Mesenchymal stem cell (in vitro differentiated cells and primary cell): ENCODE measurements around the gene MMP11.

Experiments
- DNase-seq: peaks from one replicate; pipeline ENCODE4 v3.0.0-alpha.2; 2013
- H2AFZ ChIP-seq: one replicate; pipeline ENCODE4 v1.6.1; 2013; ENCODE audit warnings: low read depth, mild to moderate bottlenecking, control low read depth, inconsistent platforms, low read length, moderate library complexity
- H2AK5ac ChIP-seq: 2 replicates; pipeline ENCODE4 v1.6.1; 2013; ENCODE audit warnings: low read length, moderate library complexity, mild to moderate bottlenecking, inconsistent platforms; ENCODE audit not compliant: severe bottlenecking
- H2BK120ac ChIP-seq: one replicate; pipeline ENCODE4 v1.6.1; 2013; ENCODE audit warnings: low read depth, mild to moderate bottlenecking, inconsistent platforms, low read length, moderate library complexity
- H2BK12ac ChIP-seq, 2 experiments: one replicate each; pipeline ENCODE4 v1.6.1; 2013; ENCODE audit warnings: inconsistent platforms in 2 of 2, low read length in 2 of 2, mild to moderate bottlenecking in 2 of 2, moderate library complexity in 2 of 2, control low read depth in 1 of 2
- H2BK15ac ChIP-seq: one replicate; pipeline ENCODE4 v1.6.1; 2013; ENCODE audit warnings: mild to moderate bottlenecking, low read depth, inconsistent platforms; ENCODE audit not compliant: poor library complexity, severe bottlenecking
- H2BK5ac ChIP-seq: 2 replicates; pipeline ENCODE4 v1.6.1; 2013; ENCODE audit warnings: low read depth, mild to moderate bottlenecking, low read length, control low read depth, inconsistent platforms; ENCODE audit not compliant: poor library complexity, severe bottlenecking
- H3K14ac ChIP-seq, 2 experiments: one replicate each; pipeline ENCODE4 v1.6.1; 2013; ENCODE audit warnings: inconsistent platforms in 2 of 2, low read length in 2 of 2, control low read depth in 1 of 2, mild to moderate bottlenecking in 1 of 2, moderate library complexity in 1 of 2
- H3K18ac ChIP-seq, 2 experiments: one replicate each; pipeline ENCODE4 v1.6.1; 2013; ENCODE audit warnings: inconsistent platforms in 2 of 2, low read length in 2 of 2, control low read depth in 1 of 2, low read depth in 1 of 2, mild to moderate bottlenecking in 1 of 2
- H3K23ac ChIP-seq, 2 experiments: one replicate each; pipeline ENCODE4 v1.6.1; 2013; ENCODE audit warnings: inconsistent platforms in 2 of 2, low read length in 2 of 2, mild to moderate bottlenecking in 2 of 2, moderate library complexity in 2 of 2, control low read depth in 1 of 2
- H3K27ac ChIP-seq: 2 replicates; pipeline ENCODE4 v1.5.1; 2013; ENCODE audit warnings: mild to moderate bottlenecking, moderate library complexity, low read length, control low read depth, inconsistent platforms; ENCODE audit not compliant: poor library complexity, severe bottlenecking
- H3K27me3 ChIP-seq, 2 experiments: 2 replicates each; pipeline versions ENCODE4 v1.6.1 to v1.7.0; 2013; ENCODE audit warnings: low read length in 2 of 2, mild to moderate bottlenecking in 2 of 2, moderate library complexity in 2 of 2, control low read depth in 1 of 2, inconsistent platforms in 1 of 2; ENCODE audit not compliant: control insufficient read depth in 1 of 2, insufficient read depth in 1 of 2
- H3K36me3 ChIP-seq, 2 experiments: 2 replicates each; pipeline versions ENCODE4 v1.6.1 to v1.7.0; 2013; ENCODE audit warnings: low read length in 2 of 2, control low read depth in 1 of 2, inconsistent platforms in 1 of 2, low read depth in 1 of 2, mild to moderate bottlenecking in 1 of 2; ENCODE audit not compliant: insufficient read depth in 2 of 2, control insufficient read depth in 1 of 2
- H3K4ac ChIP-seq, 2 experiments: one replicate each; pipeline ENCODE4 v1.6.1; 2013; ENCODE audit warnings: inconsistent platforms in 2 of 2, low read length in 2 of 2, mild to moderate bottlenecking in 2 of 2, moderate library complexity in 2 of 2, control low read depth in 1 of 2, low read depth in 1 of 2
- H3K4me1 ChIP-seq: 2 replicates; pipeline ENCODE4 v1.6.1; 2013; ENCODE audit warnings: low read depth, low read length, control low read depth; ENCODE audit not compliant: control insufficient read depth, insufficient read depth
- H3K4me2 ChIP-seq: 2 replicates; pipeline ENCODE4 v1.6.1; 2013; ENCODE audit warnings: low read length, mild to moderate bottlenecking, inconsistent platforms; ENCODE audit not compliant: poor library complexity, severe bottlenecking
- H3K4me3 ChIP-seq, 2 experiments: 2 replicates each; pipeline versions ENCODE4 v1.5.1 to v1.7.0; 2013; ENCODE audit warnings: low read length in 2 of 2, mild to moderate bottlenecking in 2 of 2, control low read depth in 1 of 2, low read depth in 1 of 2; ENCODE audit not compliant: insufficient read depth in 1 of 2
- H3K79me1 ChIP-seq: replicated peaks from 2 replicates; pipeline ENCODE4 v1.6.1; 2013; ENCODE audit warnings: mild to moderate bottlenecking, control low read depth, low read length, inconsistent platforms; ENCODE audit not compliant: poor library complexity, severe bottlenecking
- H3K9ac ChIP-seq: 2 replicates; pipeline ENCODE4 v1.7.0; 2013; ENCODE audit warnings: mild to moderate bottlenecking, low read length, moderate library complexity
- H3K9me3 ChIP-seq: 2 replicates; pipeline ENCODE4 v1.7.0; 2013; ENCODE audit warnings: mild to moderate bottlenecking, low read length; ENCODE audit not compliant: control insufficient read depth
- H4K8ac ChIP-seq: one replicate; pipeline ENCODE4 v1.6.1; 2013; ENCODE audit warnings: inconsistent platforms, mild to moderate bottlenecking, low read length, moderate library complexity
- H4K91ac ChIP-seq: one replicate; pipeline ENCODE4 v1.6.1; 2013; ENCODE audit warnings: mild to moderate bottlenecking, low read length, inconsistent platforms
- WGBS: methylation state at CpG from one replicate; pipeline ENCODE4 v1.1.7; 2013; ENCODE audit warnings: mixed read lengths; 5-methylcytosine and 5-hydroxymethylcytosine counted together

MMP11 gene

DNA sequence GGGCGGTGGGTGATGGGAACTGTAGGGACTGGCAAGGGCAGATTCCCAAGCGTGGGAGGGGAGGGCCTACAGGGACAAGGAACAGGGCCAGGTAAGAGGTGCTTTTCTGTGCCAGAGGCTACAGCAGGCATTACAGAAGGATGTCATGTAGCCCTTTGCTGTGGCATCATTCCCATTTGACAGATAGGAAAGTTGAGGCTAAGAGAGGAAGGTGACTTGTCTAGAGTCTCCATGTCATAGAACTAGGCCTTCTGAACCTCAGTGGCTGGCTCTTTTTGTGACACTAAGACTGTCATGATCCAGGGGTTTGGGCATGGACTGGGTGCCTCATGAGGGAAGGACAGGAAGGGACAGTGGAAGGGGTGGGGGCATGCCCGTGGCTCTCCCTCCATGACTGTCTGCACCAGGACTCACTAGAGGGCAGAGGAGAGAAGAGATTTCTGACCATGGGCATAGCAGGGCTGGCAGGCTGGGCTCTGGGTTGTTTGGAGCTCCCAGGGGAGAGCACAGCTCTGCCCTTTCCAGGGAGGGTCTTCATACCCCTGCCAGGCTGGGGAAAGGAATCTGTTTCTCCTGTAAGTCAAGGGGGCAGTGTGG is 3.2 kb downstream of the MMP11 start:
- H2BK120ac ChIP-seq, result no peak overlapping the region
- 84% methylated on average over 3 of the region's 3 CpGs for WGBS

DNA sequence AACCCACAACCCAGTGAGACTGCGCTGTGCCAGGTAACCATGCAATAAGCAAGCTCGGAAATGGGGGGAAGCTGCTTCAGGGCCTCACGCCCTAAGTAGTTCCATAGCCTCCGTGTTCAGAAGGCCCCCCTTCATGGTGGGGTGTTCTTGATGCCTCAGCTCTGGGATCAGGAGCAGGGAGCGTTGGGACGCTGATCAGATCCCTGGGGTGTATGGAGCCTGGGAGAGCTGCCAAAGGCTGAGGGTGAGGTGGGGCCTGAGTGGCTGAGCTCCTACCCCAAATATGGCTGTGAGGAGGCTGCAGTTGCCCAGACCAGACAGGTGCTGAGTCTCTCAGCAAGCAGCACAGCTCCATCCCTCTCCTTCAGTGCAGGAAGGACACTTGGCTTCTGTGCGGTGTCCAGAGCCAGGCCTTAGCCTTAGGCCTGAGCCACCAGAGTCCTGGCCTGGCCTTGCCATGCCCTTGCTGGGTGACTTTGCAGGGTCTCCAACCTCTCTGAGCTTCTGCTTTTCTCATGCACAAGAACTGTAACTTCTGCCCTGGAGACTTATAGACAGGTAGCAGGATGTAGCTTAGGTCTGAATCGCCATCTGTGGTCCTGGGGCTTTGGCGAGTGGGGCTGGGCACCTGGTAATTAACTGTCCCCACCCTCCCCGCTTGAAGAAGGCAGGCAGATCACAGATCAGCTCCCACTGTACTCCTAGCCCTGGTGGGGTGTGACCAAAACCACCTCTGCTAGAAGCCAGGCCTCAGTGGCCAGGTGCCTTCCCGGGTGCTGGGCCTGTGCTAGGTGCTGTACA is 5.3 kb downstream of the MMP11 start:
- Histone ChIP-seq H3K79me1 (no peaks in the 10 kb centered on the region), H3K18ac (peak overlapping the region in 1 of 2 experiments; percentile 59), H3K9me3 (no peaks in the 10 kb centered on the region), H3K4me2 (no peak overlapping the region), H3K14ac (peak overlapping the region in 1 of 2 experiments; percentile 26), H2BK15ac (no peak overlapping the region), H3K4ac (no peak overlapping the region), H3K36me3 (peaks cover 0 to 15% of the 10 kb centered on the region in 2 experiments), H2BK12ac (peak overlapping the region in 1 of 2 experiments; percentile 58), H2BK5ac (no peak overlapping the region), H2AFZ (no peak overlapping the region), H3K27ac (no peak overlapping the region), H4K8ac (no peak overlapping the region), H3K27me3 (peaks cover 0 to 10% of the 10 kb centered on the region in 2 experiments), H3K4me3 (no peak overlapping the region), H3K23ac (no peak overlapping the region), H3K9ac (no peak overlapping the region), H4K91ac (no peak overlapping the region), H2BK120ac (no peak overlapping the region), H3K4me1 (peaks cover 43% of the 10 kb centered on the region), H2AK5ac (peak overlapping the region; percentile 55)
- 90% methylated on average over 11 of the region's 11 CpGs for WGBS
- no peak for DNase-seq

More for the DNA sequence above, 3.2 kb downstream of the MMP11 start:
- peak overlapping the region; percentile 63 for H2AK5ac ChIP-seq
- no peak overlapping the region for H3K27ac ChIP-seq
- H2BK15ac ChIP-seq, result no peak overlapping the region
- H4K8ac ChIP-seq, result no peak overlapping the region
- no peak overlapping the region for H3K4me3 ChIP-seq
- H3K23ac ChIP-seq, result no peak overlapping the region
- H2BK5ac ChIP-seq, result no peak overlapping the region
- H3K36me3 ChIP-seq, result peaks cover 0 to 15% of the 10 kb centered on the region in 2 experiments
- no peaks in the 10 kb centered on the region for H3K79me1 ChIP-seq
- DNase-seq, result no peak
- no peak overlapping the region for H3K18ac ChIP-seq
- H3K14ac ChIP-seq, result no peak overlapping the region
- no peak overlapping the region for H3K4me2 ChIP-seq
- H3K4me1 ChIP-seq, result peaks cover 35% of the 10 kb centered on the region
- no peak overlapping the region for H2AFZ ChIP-seq
- peak overlapping the region in 1 of 2 experiments; percentile 30 for H3K4ac ChIP-seq
- H3K9ac ChIP-seq, result no peak overlapping the region
- no peaks in the 10 kb centered on the region for H3K9me3 ChIP-seq
- peak overlapping the region in 1 of 2 experiments; percentile 54 for H2BK12ac ChIP-seq
- peak overlapping the region; percentile 66 for H4K91ac ChIP-seq
- peaks cover 0 to 10% of the 10 kb centered on the region in 2 experiments for H3K27me3 ChIP-seq

DNA sequence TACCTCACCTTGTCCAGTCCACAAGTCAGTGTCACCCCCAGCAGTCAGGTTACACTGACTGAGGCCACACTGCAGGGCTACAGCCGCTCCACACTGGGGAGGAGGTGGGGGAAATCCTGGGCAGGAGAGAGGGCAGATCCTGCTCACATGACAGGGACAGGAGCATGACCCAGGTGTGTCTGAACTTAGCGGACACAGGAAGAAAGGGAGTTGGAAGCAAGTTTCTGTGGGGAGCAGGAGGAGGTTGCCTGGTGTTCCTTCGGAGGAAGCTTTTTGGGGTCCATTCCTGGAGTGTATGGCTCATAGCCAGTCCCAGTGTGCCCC is 5.9 kb downstream of the MMP11 start:
- DNase-seq, result no peak

DNA sequence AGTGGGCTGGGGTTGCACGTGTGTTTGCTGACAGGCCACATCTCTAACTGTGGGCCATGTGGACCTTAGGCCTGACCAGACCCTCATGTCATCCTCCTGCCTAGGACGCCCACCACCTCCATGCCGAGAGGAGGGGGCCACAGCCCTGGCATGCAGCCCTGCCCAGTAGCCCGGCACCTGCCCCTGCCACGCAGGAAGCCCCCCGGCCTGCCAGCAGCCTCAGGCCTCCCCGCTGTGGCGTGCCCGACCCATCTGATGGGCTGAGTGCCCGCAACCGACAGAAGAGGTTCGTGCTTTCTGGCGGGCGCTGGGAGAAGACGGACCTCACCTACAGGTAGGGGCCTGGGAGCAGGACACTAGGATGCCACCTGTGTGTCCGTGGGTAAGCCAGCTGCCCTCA is 6.4 kb downstream of the MMP11 start:
- no peak overlapping the region for H3K18ac ChIP-seq
- no peak overlapping the region for H2BK12ac ChIP-seq
- H3K23ac ChIP-seq, result no peak overlapping the region
- H2BK15ac ChIP-seq, result no peak overlapping the region
- H3K9ac ChIP-seq, result no peak overlapping the region
- H3K4ac ChIP-seq, result no peak overlapping the region
- no peaks in the 10 kb centered on the region for H3K9me3 ChIP-seq
- H3K4me3 ChIP-seq, result no peak overlapping the region
- H4K8ac ChIP-seq, result no peak overlapping the region
- H3K14ac ChIP-seq, result no peak overlapping the region
- H3K79me1 ChIP-seq, result no peaks in the 10 kb centered on the region
- no peak overlapping the region for H3K27ac ChIP-seq
- no peaks in the 10 kb centered on the region for H3K27me3 ChIP-seq
- WGBS, result 93% methylated on average over 16 of the region's 16 CpGs
- no peak overlapping the region for H2BK120ac ChIP-seq
- H3K4me1 ChIP-seq, result peaks cover 40% of the 10 kb centered on the region
- no peak overlapping the region for H4K91ac ChIP-seq
- H2AK5ac ChIP-seq, result peak overlapping the region; percentile 27
- H3K4me2 ChIP-seq, result no peak overlapping the region
- H3K36me3 ChIP-seq, result peaks cover 0 to 15% of the 10 kb centered on the region in 2 experiments
- no peak overlapping the region for H2AFZ ChIP-seq
- no peak overlapping the region for H2BK5ac ChIP-seq
- DNase-seq, result no peak

More for the DNA sequence above, 5.9 kb downstream of the MMP11 start:
- Histone ChIP-seq H2BK12ac (peak overlapping the region in 1 of 2 experiments; percentile 58), H3K27me3 (peaks cover 0 to 4% of the 10 kb centered on the region in 2 experiments), H3K23ac (no peak overlapping the region), H2AK5ac (peak overlapping the region; percentile 13), H3K4me1 (peaks cover 40% of the 10 kb centered on the region), H2AFZ (no peak overlapping the region), H2BK120ac (no peak overlapping the region), H3K14ac (no peak overlapping the region), H3K4me2 (no peak overlapping the region), H3K4me3 (no peak overlapping the region), H4K8ac (no peak overlapping the region), H3K18ac (peak overlapping the region in 1 of 2 experiments; percentile 59), H3K4ac (no peak overlapping the region), H3K9me3 (no peaks in the 10 kb centered on the region), H3K36me3 (peaks cover 0 to 15% of the 10 kb centered on the region in 2 experiments), H4K91ac (no peak overlapping the region), H2BK15ac (no peak overlapping the region), H2BK5ac (no peak overlapping the region), H3K27ac (no peak overlapping the region), H3K9ac (no peak overlapping the region), H3K79me1 (no peaks in the 10 kb centered on the region)
- WGBS, result 75% methylated on average over 3 of the region's 3 CpGs
